EL (cell line): ENCODE data around the gene PRLHR.
A peak's percentile ranks its signal among the peaks of the same experiment; 100 is the strongest.

Source experiments
- DNase-seq: peaks from one replicate; pipeline ENCODE4 v3.0.0-alpha.2; 2016

Gene PRLHR

DNA sequence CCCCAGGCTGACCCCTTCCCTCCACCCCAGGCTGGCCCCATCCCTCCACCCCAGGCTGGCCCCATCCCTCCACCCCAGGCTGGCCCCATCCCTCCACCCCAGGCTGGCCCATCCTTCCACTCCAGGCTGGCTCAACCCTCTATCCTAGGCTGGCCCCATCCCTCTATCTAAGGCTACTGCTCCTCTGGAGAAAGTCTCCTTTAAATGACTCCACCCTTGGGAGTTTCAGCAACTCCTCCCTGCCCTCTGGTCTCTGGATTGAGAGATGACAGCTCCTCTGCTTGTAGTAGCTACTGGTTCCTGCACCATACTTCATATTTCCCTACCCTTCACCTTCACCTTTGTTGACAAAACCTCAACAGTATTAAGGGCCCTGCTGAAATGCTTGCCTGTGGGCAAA, 8.5 kb downstream of the PRLHR start:
- no peak for DNase-seq

GRCh38 chr10:118585794-118586193, 9.7 kb downstream of the PRLHR start:
- no peak for DNase-seq

- peak; percentile 24 for DNase-seq
These were observed 10.2 kb downstream of the PRLHR start for GRCh38 chr10:118585234-118585633.

- DNase-seq = peak; percentile 82
These were observed 11.1 kb downstream of the PRLHR start for GRCh38 chr10:118584181-118584954.

- no peak for DNase-seq
These were observed 11.8 kb downstream of the PRLHR start for GRCh38 chr10:118583611-118584010.

- DNase-seq = no peak
These were observed 12.9 kb downstream of the PRLHR start for GRCh38 chr10:118582511-118582910.

GRCh38 chr10:118581340-118581739, 14.1 kb downstream of the PRLHR start:
- DNase-seq = no peak

GRCh38 chr10:118580702-118581101, 14.7 kb downstream of the PRLHR start:
- no peak for DNase-seq

DNA sequence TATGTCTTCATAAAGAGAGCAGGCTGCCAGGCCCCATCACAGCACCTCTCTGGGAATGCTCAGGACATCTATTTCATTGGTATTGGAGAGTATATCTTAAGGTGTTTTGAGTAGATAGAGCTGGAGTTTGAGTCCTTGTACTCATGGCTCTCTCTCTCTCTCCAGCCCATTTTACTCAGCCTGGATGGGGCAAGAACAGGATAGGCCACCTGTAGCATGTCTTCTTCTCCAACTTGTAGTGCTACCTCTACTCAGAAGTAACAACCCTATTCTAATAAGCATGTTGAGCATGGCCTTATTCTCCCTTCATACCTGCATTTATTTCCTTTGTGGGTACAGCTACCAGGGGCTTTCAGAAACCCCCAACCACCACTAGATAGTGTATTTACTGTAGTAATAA, 21.9 kb downstream of the PRLHR start:
- no peak for DNase-seq

GRCh38 chr10:118572256-118573041, 23.0 kb downstream of the PRLHR start:
- no peak for DNase-seq

DNA sequence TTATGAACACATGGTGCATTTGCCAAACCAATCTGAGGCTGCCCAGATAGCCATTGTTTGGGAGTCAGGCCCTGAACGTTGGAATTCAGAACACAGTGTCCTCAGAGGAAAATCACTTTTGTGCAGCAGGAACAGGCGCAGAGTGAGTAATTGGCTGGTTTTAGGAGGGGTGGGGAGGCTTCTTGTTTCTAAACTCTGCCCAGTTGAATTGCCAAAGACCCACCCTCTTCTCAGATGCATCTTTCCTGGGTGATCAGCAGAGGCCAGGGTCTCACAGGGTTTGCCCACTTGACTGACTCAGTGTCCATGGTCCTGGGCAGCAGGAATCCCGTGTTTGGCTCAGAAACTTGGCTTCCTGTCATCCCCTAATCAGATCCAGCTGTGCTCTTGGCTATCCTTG, 24.3 kb downstream of the PRLHR start:
- DNase-seq = peak; percentile 21

- DNase-seq = no peak
These were observed 24.9 kb downstream of the PRLHR start for GRCh38 chr10:118570591-118570990.

- DNase-seq = no peak
These were observed 25.6 kb downstream of the PRLHR start for GRCh38 chr10:118569882-118570252.

GRCh38 chr10:118569241-118569881, 26.1 kb downstream of the PRLHR start:
- DNase-seq = peak; percentile 47

- peak; percentile 69 for DNase-seq
These were observed 27.1 kb downstream of the PRLHR start for GRCh38 chr10:118568327-118568848.

DNA sequence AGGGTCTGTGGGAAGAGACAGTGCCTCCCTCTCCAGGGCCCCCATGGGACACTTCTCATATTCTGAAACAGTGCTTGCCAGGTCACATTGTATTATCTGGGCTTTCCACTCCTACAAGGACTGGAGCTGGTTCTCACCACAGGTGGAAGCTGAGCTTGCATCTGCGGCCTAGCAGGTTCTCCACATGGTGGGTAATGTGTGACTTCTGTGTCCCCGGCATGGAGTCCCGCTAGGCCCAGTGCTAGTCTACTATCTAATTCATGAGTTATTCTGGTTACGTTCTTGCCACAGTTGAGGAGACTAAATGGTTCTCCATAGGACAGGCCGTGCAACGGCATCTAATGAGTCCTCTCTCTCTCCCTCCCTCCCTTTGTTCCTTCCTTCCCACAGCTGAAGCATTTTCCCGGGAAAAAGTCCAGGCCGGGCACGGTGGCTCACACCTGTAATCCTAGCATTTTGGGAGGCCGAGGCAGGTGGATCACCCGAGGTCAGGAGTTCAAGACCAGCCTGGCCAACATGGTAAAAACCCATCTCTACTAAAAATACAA, 27.7 kb downstream of the PRLHR start:
- DNase-seq = no peak

- no peak for DNase-seq
These were observed 28.5 kb downstream of the PRLHR start for GRCh38 chr10:118566911-118567310.

DNA sequence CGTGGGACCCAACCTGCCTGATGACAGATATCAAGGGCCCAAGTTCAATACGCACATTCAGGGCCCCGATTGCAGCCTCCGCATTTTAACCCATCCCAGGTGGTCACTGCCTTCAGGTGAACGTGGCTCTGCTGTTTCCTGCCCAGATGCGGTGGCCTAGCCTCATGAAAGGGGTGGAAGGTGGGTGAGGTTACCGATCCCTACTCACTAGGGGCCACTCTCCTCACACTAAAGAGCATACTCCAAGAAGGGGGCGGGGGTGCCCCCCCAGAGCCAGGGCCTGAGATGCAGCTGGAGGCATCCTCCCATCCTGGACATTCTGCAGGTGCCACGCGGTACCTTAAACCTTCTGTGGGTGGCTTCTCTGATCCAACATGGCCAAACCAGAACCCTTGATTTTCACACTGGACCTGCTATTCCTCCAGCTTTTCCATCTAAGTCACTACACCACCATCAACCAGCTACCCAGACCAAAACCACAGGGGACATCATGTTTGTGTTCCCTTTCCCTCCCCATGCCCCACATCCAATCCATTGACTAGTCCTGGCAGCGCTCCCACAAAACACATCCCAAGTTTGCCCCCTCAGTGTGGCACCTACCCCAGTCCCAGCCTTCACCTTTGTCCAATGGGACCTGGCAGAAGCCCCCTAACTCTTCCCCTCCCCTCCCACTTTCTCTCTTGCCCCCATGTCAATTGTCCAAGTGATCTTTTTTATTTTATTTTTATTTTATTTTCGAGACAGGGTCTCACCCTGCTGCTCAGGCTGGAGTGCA, 30.0 kb downstream of the PRLHR start:
- no peak for DNase-seq

GRCh38 chr10:118564652-118565051, 30.8 kb downstream of the PRLHR start:
- peak; percentile 13 for DNase-seq

GRCh38 chr10:118564114-118564513, 31.3 kb downstream of the PRLHR start:
- no peak for DNase-seq

DNA sequence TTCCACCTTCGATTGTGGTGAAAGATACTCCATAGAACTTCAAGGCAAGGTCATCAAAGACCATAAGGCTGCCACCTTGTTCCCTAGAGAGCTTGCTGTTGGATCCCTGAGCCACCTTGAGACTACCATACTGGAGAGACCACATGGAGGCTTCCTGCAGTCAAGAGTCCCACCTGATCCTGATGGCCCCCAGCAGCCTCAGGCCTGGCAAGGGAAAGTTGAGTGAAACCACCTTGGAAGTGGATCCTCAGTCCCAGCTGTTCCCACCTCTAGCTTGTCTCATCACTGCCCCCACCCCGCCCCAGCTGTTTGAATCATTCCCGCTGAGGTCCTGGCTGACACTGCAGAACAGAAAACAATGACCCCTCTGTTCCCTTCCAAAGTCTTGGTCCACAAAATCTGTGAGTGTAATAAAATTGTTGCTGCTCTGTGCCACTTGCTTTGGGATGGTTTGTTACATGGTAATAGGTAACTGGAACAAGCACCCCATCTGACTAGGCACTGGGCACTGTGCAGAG, 32.0 kb downstream of the PRLHR start:
- no peak for DNase-seq

DNA sequence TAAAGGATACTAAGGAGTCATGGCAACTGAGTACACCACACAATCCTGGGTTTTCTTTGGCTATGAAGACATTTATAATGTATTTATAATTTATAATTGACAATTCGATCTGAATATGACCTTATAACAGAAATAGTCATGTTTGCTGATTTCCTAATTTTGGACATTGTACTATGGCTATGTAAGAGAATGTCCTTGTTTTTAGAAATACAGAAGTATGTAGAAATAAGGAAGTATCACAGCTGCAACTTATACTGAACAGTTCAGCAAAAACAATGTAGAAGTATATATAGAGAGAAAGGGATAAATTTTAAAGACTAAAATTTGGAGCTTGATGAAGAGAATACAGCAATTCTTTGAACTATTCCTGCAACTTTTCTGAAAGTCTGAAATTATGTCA, 32.6 kb downstream of the PRLHR start:
- no peak for DNase-seq
